Ascending aorta (tissue), 2 donors: ENCODE measurements around the gene SCN2B. TPM values are rescaled to one million over a fixed set of nuclear protein-coding genes. Genes with fewer than 3 reads are reported as not detected.
A peak's percentile ranks its signal among the peaks of the same experiment; 100 is the strongest.
"Not testable (repeated sequence)": the region's sequence is repeated elsewhere in the genome, so short reads cannot be mapped to it uniquely, and the experiment has no call there.

Source experiments
- DNase-seq, 2 donors: peaks; one replicate each; pipeline ENCODE4 v3.0.0-alpha.2; 2019; ENCODE audit warnings: low spot score in 2 of 2
- H3K27ac ChIP-seq, 2 donors: fragments of 200-600 bp; sonication (generic); one replicate each; pipeline ENCODE4 v1.5.1; 2016 to 2017; ENCODE audit warnings: mild to moderate bottlenecking in 1 of 2
- H3K27me3 ChIP-seq: fragments of 200-600 bp; sonication (generic); one replicate; pipeline ENCODE4 v1.5.1; 2017
- H3K36me3 ChIP-seq, 2 donors: fragments of 200-600 bp; sonication (generic); one replicate each; pipeline ENCODE4 v1.5.1; 2016
- H3K4me1 ChIP-seq, 2 donors: fragments of 200-600 bp; sonication (generic); one replicate each; pipeline ENCODE4 v1.5.1; 2016 to 2017; ENCODE audit warnings: mild to moderate bottlenecking in 1 of 2
- H3K4me3 ChIP-seq, 2 donors: fragments of 200-600 bp; sonication (generic); one replicate each; pipeline ENCODE4 v1.5.1; 2016 to 2017; ENCODE audit warnings: mild to moderate bottlenecking in 1 of 2
- H3K9me3 ChIP-seq, 2 donors: fragments of 200-600 bp; sonication (generic); one replicate each; pipeline ENCODE4 v1.5.1; 2016
- CTCF ChIP-seq, 3 experiments: fragments of 200-600 bp in 2 of 3; fragments of 450-650 bp in 1 of 3; sonication (generic) in 2 of 3; IDR thresholded peaks; one replicate each; pipeline ENCODE4 v1.5.1; 2016 to 2019; ENCODE audit warnings: antibody characterized with exemption in 3 of 3, mild to moderate bottlenecking in 1 of 3, moderate library complexity in 1 of 3
- intact Hi-C: fragments of 100-400 bp; cut with DNase I; formaldehyde crosslinking; loops from one replicate; pipeline ENCODE4 v1.15.1; 2023
- total RNA-seq: library from RNA; depleted of rRNA; stranded (reverse); fragments of >200 nt; gene quantifications from one replicate; pipeline ENCODE4 v1.1.0, GENCODE V29; 2016

Gene SCN2B
- total RNA-seq, 1 donor from 2014 or later, result 0.11 TPM

GRCh38 chr11:118200497-118200896 is 24.1 kb upstream of the SCN2B start:
- no peaks in the 10 kb centered on the region for H3K9me3 ChIP-seq
- H3K27ac ChIP-seq, result no peak overlapping the region
- H3K4me1 ChIP-seq, result no peaks in the 10 kb centered on the region
- no peaks in the 10 kb centered on the region for H3K27me3 ChIP-seq
- no peaks in the 10 kb centered on the region for H3K36me3 ChIP-seq
- DNase-seq, result no peak
- H3K4me3 ChIP-seq, result no peak overlapping the region
- intact Hi-C loops, result no loop called here
- TF ChIP-seq CTCF (IDR thresholded peaks at IDR 0.05), result no peak

GRCh38 chr11:118199135-118199534 is 22.7 kb upstream of the SCN2B start:
- H3K4me1 ChIP-seq, result no peaks in the 10 kb centered on the region
- no peaks in the 10 kb centered on the region for H3K27me3 ChIP-seq
- intact Hi-C loops, result no loop called here
- H3K27ac ChIP-seq, result no peak overlapping the region
- TF ChIP-seq CTCF (IDR thresholded peaks at IDR 0.05), result no peak
- no peak overlapping the region for H3K4me3 ChIP-seq
- H3K36me3 ChIP-seq, result no peaks in the 10 kb centered on the region
- DNase-seq, result no peak
- no peaks in the 10 kb centered on the region for H3K9me3 ChIP-seq

- TF ChIP-seq CTCF (IDR thresholded peaks at IDR 0.05), result peak; percentile 58 to 67 (median 66)
- Histone ChIP-seq H3K36me3 (no peaks in the 10 kb centered on the region), H3K4me3 (no peak overlapping the region), H3K4me1 (no peaks in the 10 kb centered on the region), H3K27ac (no peak overlapping the region), H3K9me3 (no peaks in the 10 kb centered on the region), H3K27me3 (no peaks in the 10 kb centered on the region)
- DNase-seq, result peak in 1 of 2 donors; percentile 73
- intact Hi-C loops, result no loop called here
Measured at GRCh38 chr11:118198370-118198769, 21.9 kb upstream of the SCN2B start.

GRCh38 chr11:118194835-118195627 is 18.6 kb upstream of the SCN2B start:
- H3K27ac ChIP-seq, result peak overlapping the region in 1 of 2 donors; percentile 13
- intact Hi-C loops, result no loop called here
- peak in 1 of 2 donors; percentile 72 for DNase-seq

GRCh38 chr11:118193910-118194566 is 17.6 kb upstream of the SCN2B start:
- intact Hi-C loops, result no loop called here
- TF ChIP-seq CTCF (IDR thresholded peaks at IDR 0.05), result no peak
- H3K4me1 ChIP-seq, result no peaks in the 10 kb centered on the region
- no peaks in the 10 kb centered on the region for H3K9me3 ChIP-seq
- no peak overlapping the region for H3K4me3 ChIP-seq
- no peaks in the 10 kb centered on the region for H3K36me3 ChIP-seq
- H3K27ac ChIP-seq, result no peak overlapping the region
- no peak for DNase-seq
- no peaks in the 10 kb centered on the region for H3K27me3 ChIP-seq

More at GRCh38 chr11:118194835-118195627, 18.6 kb upstream of the SCN2B start:
- Histone ChIP-seq H3K9me3 (no peaks in the 10 kb centered on the region), H3K27me3 (no peaks in the 10 kb centered on the region), H3K36me3 (no peaks in the 10 kb centered on the region), H3K4me1 (no peaks in the 10 kb centered on the region), H3K4me3 (no peak overlapping the region)
- TF ChIP-seq CTCF (IDR thresholded peaks at IDR 0.05), result no peak

GRCh38 chr11:118192817-118193216 is 16.4 kb upstream of the SCN2B start:
- H3K36me3 ChIP-seq, DNase-seq, H3K27me3 ChIP-seq, intact Hi-C loops, H3K9me3 ChIP-seq, H3K27ac ChIP-seq, H3K4me3 ChIP-seq, H3K4me1 ChIP-seq: not testable (repeated sequence)

GRCh38 chr11:118190942-118191506 is 14.6 kb upstream of the SCN2B start:
- H3K4me3 ChIP-seq, H3K27me3 ChIP-seq, H3K4me1 ChIP-seq, H3K9me3 ChIP-seq, DNase-seq, H3K36me3 ChIP-seq, H3K27ac ChIP-seq, intact Hi-C loops: not testable (repeated sequence)
